Motor neuron (in vitro differentiated cells): ENCODE measurements around the gene ARHGAP45. TPM values are rescaled to one million over a fixed set of nuclear protein-coding genes. Genes with fewer than 3 reads are reported as not detected.

Source experiments
- ATAC-seq, 8 experiments: fragments of 200-7000 bp; cut with Tn5 transposase; replicated peaks in 6 of 8; 2 replicates each; pipeline ENCODE4 v1.8.0; 2021; ENCODE audit warnings: mild to moderate bottlenecking in 8 of 8, moderate library complexity in 8 of 8
- H3K27ac ChIP-seq, 2 donors: fragments of 250-450 bp; sonication (Bioruptor Pico); 2 replicates each; pipeline ENCODE4 v1.9.0; 2021; ENCODE audit warnings: antibody characterized with exemption in 2 of 2, mild to moderate bottlenecking in 2 of 2, moderate library complexity in 1 of 2
- H3K4me1 ChIP-seq, 2 donors: fragments of 250-450 bp; sonication (Bioruptor Pico); replicated peaks in 1 of 2; 2 replicates each; pipeline ENCODE4 v1.6.1; 2021; ENCODE audit warnings: antibody characterized with exemption in 2 of 2, mild to moderate bottlenecking in 2 of 2, moderate library complexity in 1 of 2
- H3K4me3 ChIP-seq, 5 donors: fragments of 250-450 bp; sonication (Bioruptor Pico); 2 replicates each; pipeline ENCODE4 v1.9.0; 2021; ENCODE audit warnings: antibody characterized with exemption in 5 of 5, mild to moderate bottlenecking in 5 of 5, moderate library complexity in 4 of 5
- WGBS, 10 experiments: fragments of 450-650 bp; shearing (Covaris generic); methylation state at CpG; one replicate each; pipeline ENCODE4 v1.0.0; 2022; 5-methylcytosine and 5-hydroxymethylcytosine counted together
- in situ Hi-C, 9 experiments: fragments of 400-800 bp; cut with MboI; loops; one replicate each; pipeline ENCODE4 v1.15.0; 2021; ENCODE audit warnings: low sequenced_read_pairs in 9 of 9, low pct_unique_long_range_greater_than_20kb in 2 of 9; ENCODE audit not compliant: unreplicated experiment in 9 of 9
- total RNA-seq, 8 experiments: library from RNA; unstranded; fragments of 300-600 nt; gene quantifications; 2 replicates each; pipeline versions ENCODE4 v1.2.3 to v1.2.4, GENCODE V29; 2022

The ARHGAP45 gene
- total RNA-seq, 8 experiments from 2014 or later, result 2.8 to 13.1 (median 5.7) TPM

DNA sequence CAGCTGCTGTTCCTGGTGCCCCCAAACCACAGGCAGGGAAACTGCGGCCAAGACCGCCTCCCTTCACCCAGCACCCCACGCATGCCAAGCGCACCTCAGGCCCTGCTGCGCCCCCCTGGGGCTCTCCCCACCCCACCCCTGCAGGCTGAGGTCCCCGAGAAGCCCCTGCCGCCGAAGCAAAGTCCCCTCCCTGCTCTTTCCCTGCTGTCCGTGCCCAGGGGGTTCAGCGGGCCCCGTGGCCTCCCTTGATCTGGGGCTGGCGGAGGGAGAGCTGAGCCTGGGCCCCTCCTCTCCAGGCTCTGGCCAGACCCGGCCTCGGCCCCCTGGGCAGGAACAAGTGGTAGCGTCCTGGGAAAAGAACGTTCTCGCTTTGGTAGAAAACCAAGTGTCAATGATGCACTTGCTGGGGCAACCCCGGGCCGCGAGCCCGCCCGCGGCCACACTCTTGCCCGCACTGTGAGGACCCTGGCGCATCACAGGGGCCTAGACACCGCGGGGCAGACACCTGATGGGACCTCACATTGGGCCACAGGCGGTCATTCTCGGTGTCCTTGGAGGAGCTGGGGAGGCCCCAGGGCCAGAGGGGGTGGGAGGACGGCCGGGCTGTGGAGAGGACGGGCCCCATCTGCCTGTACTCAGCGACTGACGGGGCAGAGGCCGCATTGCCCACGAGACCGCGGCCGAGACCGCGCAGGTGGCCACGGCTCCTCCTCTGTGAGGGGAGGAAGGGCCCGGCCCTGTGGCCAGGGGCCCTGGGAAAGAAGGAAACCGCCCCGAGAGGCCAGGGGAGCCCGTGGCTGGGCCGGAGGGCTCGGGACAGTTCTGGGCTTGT, 65.8 kb downstream of the ARHGAP45 start:
- peak overlapping the region in 4 of 5 donors; percentile 22 to 46 (median 34) for H3K4me3 ChIP-seq
- peak overlapping the region in 1 of 2 donors; percentile 69 for H3K27ac ChIP-seq
- peak; percentile 0 to 45 (median 25) for ATAC-seq
- WGBS, 10 experiments, result 13 to 75% (median 59%) methylated on average over 3 to 21 of the region's 48 CpGs; no CpG with 5 or more reads in 7 of the 10 experiments
- in situ Hi-C loops, result no loop called here
- peaks cover 21 to 23% of the 10 kb centered on the region in 2 donors for H3K4me1 ChIP-seq

DNA sequence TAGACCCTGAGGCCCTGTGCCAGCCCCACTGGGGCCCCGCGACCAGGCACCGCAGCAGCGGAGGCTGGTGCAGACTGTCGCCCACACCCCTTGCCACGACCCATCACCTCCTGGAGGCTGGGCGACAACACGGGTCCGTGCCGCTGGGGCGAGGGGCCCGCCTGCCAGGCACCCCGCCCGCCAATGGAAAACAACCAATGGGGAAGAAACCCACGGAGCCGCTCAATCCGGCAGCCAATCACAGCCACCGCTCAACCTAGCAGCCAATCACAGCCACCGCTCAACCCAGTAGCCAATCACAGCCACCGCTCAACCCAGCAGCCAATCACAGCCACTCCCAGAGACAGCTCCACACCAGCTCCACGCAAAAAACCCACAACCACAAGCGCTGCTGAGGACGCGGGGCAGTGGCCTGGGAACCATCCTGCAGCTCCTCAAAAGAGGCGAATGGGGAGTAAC, 66.5 kb downstream of the ARHGAP45 start:
- no peak for ATAC-seq
- WGBS, 10 experiments, result 70 to 100% (median 98%) methylated on average over 1 to 6 of the region's 25 CpGs; no CpG with 5 or more reads in 6 of the 10 experiments
- in situ Hi-C loops, result no loop called here
- H3K4me1 ChIP-seq, result peaks cover 21 to 23% of the 10 kb centered on the region in 2 donors
- H3K4me3 ChIP-seq, result no peak overlapping the region
- no peak overlapping the region for H3K27ac ChIP-seq

GRCh38 chr19:1134431-1134830, 67.5 kb downstream of the ARHGAP45 start:
- Histone ChIP-seq H3K27ac (no peak overlapping the region), H3K4me3 (no peak overlapping the region), H3K4me1 (peaks cover 21 to 23% of the 10 kb centered on the region in 2 donors)
- no peak for ATAC-seq
- WGBS, 10 experiments, result 100% methylated on average over 5 of the region's 11 CpGs; no CpG with 5 or more reads in 9 of the 10 experiments
- in situ Hi-C loops, result no loop called here

DNA sequence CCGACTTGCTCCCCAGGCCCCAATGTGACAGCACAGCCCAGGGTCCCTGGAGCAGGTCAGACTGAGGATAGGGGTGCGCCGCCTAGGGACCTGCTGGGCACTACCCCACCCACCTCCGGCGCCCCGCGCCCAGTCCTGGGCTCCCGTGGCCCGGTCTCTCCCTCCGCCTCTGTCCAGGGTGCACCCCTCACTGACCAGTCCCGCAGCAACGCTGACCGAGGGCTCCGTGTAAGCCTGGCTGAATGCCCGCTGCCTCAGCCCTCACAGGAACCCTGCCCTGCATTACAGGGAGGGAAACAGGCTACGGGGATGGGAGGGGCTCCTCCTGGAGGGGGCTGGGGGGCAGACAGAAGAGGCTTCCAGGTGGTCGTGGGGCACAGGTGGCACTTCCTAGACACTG, 68.5 kb downstream of the ARHGAP45 start:
- 0 to 100% (median 73%) methylated on average over 1 of the region's 17 CpGs; no CpG with 5 or more reads in 6 of the 10 experiments for WGBS, 10 experiments
- Histone ChIP-seq H3K4me3 (no peak overlapping the region), H3K27ac (no peak overlapping the region), H3K4me1 (peaks cover 21 to 23% of the 10 kb centered on the region in 2 donors)
- no peak for ATAC-seq
- in situ Hi-C loops, result no loop called here

DNA sequence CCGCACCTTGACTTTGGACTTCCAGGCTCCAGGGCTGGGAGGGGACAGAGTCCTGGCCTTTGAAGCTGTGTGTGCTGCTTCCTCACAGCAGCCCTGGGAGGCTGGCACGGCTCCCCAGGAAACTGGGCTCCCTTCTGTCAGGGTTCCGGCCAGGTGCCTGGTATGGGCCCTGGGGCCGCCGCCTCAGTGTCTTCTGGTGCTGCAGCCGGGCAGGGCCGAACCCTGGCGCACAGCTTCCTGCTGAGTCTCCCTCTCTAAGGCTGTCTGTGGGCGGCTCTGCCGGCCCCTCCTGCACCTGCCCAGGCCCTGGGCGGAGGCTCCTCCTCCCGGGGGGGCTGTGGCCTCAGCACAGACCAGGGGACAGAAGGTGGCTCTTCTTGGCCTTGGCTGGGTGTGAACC, 69.2 kb downstream of the ARHGAP45 start:
- H3K27ac ChIP-seq, result no peak overlapping the region
- 60% methylated on average over 1 of the region's 12 CpGs; no CpG with 5 or more reads in 9 of the 10 experiments for WGBS, 10 experiments
- in situ Hi-C loops, result no loop called here
- ATAC-seq, result peak in 1 of 8 experiments; percentile 2
- H3K4me1 ChIP-seq, result peaks cover 18% of the 10 kb centered on the region in 2 donors
- no peak overlapping the region for H3K4me3 ChIP-seq

Other genes starting within 250 kb of the ARHGAP45 start
- 10 to 100 TPM in 5 of 8 experiments, under 1 TPM in 3; 0.22 to 68.1 (median 43.3) TPM for gene PLPPR3, start 245.2 kb upstream of the ARHGAP45 start, total RNA-seq
- 1 to 10 TPM in 1 of 8 experiments, under 1 TPM in 5, not detected in 2; 0.24 to 1.4 (median 0.71) TPM for gene AZU1, start 239.3 kb upstream of the ARHGAP45 start, total RNA-seq
- 1 to 10 TPM in 1 of 8 experiments, under 1 TPM in 2, not detected in 5; 0.37 to 1.2 (median 0.54) TPM for gene PRTN3, start 226.2 kb upstream of the ARHGAP45 start, total RNA-seq
- gene ELANE, start 214.9 kb upstream of the ARHGAP45 start, total RNA-seq, result under 1 TPM in 1 of 8 experiments, not detected in 7; 0.32 TPM
- gene CFD, start 207.5 kb upstream of the ARHGAP45 start, total RNA-seq, result 10 to 100 TPM in 1 of 8 experiments, 1 to 10 TPM in 4, under 1 TPM in 3; 0.83 to 72.1 (median 1.6) TPM
- gene MED16, start 174.0 kb upstream of the ARHGAP45 start, total RNA-seq, result 10 to 100 TPM; 15.0 to 44.1 (median 26.1) TPM
- under 1 TPM in 1 of 8 experiments, not detected in 7; under 0.01 TPM for gene RNU6-9, start 173.7 kb upstream of the ARHGAP45 start, total RNA-seq
- 10 to 100 TPM; 25.7 to 35.6 (median 30.1) TPM for gene R3HDM4, start 153.9 kb upstream of the ARHGAP45 start, total RNA-seq
- 1 to 10 TPM in 2 of 8 experiments, under 1 TPM in 5, not detected in 1; 0.24 to 2.1 (median 0.64) TPM for gene KISS1R, start 149.8 kb upstream of the ARHGAP45 start, total RNA-seq
- gene ARID3A, start 141.1 kb upstream of the ARHGAP45 start, total RNA-seq, result 10 to 100 TPM in 4 of 8 experiments, 1 to 10 TPM in 4; 5.8 to 22.6 (median 10.3) TPM
- 10 to 100 TPM; 23.8 to 64.7 (median 36.2) TPM for gene WDR18, start 82.8 kb upstream of the ARHGAP45 start, total RNA-seq
- 1 to 10 TPM in 1 of 8 experiments, under 1 TPM in 6, not detected in 1; 0.08 to 1.1 (median 0.28) TPM for gene GRIN3B, start 66.7 kb upstream of the ARHGAP45 start, total RNA-seq
- gene TMEM259, start 46.0 kb upstream of the ARHGAP45 start, total RNA-seq, result 100 to 1,000 TPM in 2 of 8 experiments, 10 to 100 TPM in 6; 59.4 to 125 (median 87.8) TPM
- gene RNU6-2, start 45.6 kb upstream of the ARHGAP45 start, total RNA-seq, result under 1 TPM in 1 of 8 experiments, not detected in 7; under 0.01 TPM
- gene CNN2, start 40.6 kb upstream of the ARHGAP45 start, total RNA-seq, result 100 to 1,000 TPM in 2 of 8 experiments, 10 to 100 TPM in 6; 24.9 to 141 (median 63.0) TPM
- 10 to 100 TPM in 4 of 8 experiments, 1 to 10 TPM in 4; 6.5 to 35.6 (median 9.1) TPM for gene ABCA7, start 27.1 kb upstream of the ARHGAP45 start, total RNA-seq
- gene POLR2E, start 28.2 kb downstream of the ARHGAP45 start, total RNA-seq, result 100 to 1,000 TPM in 4 of 8 experiments, 10 to 100 TPM in 4; 73.0 to 233 (median 103) TPM
- gene GPX4, start 36.8 kb downstream of the ARHGAP45 start, total RNA-seq, result 100 to 1,000 TPM; 331 to 509 (median 399) TPM
- gene SBNO2, start 107.1 kb downstream of the ARHGAP45 start, total RNA-seq, result 10 to 100 TPM in 6 of 8 experiments, 1 to 10 TPM in 2; 5.6 to 54.9 (median 22.5) TPM
- gene STK11, start 138.6 kb downstream of the ARHGAP45 start, total RNA-seq, result 10 to 100 TPM; 30.1 to 61.1 (median 36.6) TPM
- 10 to 100 TPM in 3 of 8 experiments, 1 to 10 TPM in 5; 1.2 to 18.0 (median 8.5) TPM for gene CBARP, start 170.8 kb downstream of the ARHGAP45 start, total RNA-seq
- 100 to 1,000 TPM in 3 of 8 experiments, 10 to 100 TPM in 5; 72.1 to 359 (median 83.5) TPM for gene ATP5F1D, start 174.6 kb downstream of the ARHGAP45 start, total RNA-seq
- gene MIDN, start 181.4 kb downstream of the ARHGAP45 start, total RNA-seq, result 10 to 100 TPM; 15.0 to 78.9 (median 35.1) TPM
- 1,000 to 10,000 TPM in 2 of 8 experiments, 100 to 1,000 TPM in 6; 354 to 1,038 (median 830) TPM for gene CIRBP, start 202.2 kb downstream of the ARHGAP45 start, total RNA-seq
- 10 to 100 TPM; 14.2 to 88.9 (median 25.3) TPM for gene FAM174C, start 208.4 kb downstream of the ARHGAP45 start, total RNA-seq
- gene EFNA2, start 218.7 kb downstream of the ARHGAP45 start, total RNA-seq, result 1 to 10 TPM in 5 of 8 experiments, not detected in 3; 2.4 to 9.2 (median 4.5) TPM